Right cardiac atrium (tissue), 5 donors: ENCODE data around the gene CRCP. TPM values are rescaled to one million over a fixed set of nuclear protein-coding genes. Genes with fewer than 3 reads are reported as not detected.
"Not testable (repeated sequence)": the region's sequence is repeated elsewhere in the genome, so short reads cannot be mapped to it uniquely, and the experiment has no call there.

Experiments
- ATAC-seq, 2 donors: fragments of 200-7000 bp; cut with Tn5 transposase; one replicate each; pipeline versions ENCODE4 v1.8.0 to v1.9.1; 2020; ENCODE audit warnings: moderate library complexity in 2 of 2, mild to moderate bottlenecking in 1 of 2
- DNase-seq, 3 donors: peaks; one replicate each; pipeline ENCODE4 v3.0.0-alpha.2; 2020
- H3K27ac ChIP-seq: one replicate; pipeline ENCODE4 v1.5.1; 2013; ENCODE audit warnings: mild to moderate bottlenecking, low read length, control low read depth, moderate library complexity
- H3K27me3 ChIP-seq: one replicate; pipeline ENCODE4 v1.6.1; 2013; ENCODE audit not compliant: control insufficient read depth, insufficient read depth
- H3K4me1 ChIP-seq: one replicate; pipeline ENCODE4 v1.6.1; 2013; ENCODE audit warnings: low read length; ENCODE audit not compliant: control insufficient read depth, insufficient read depth
- H3K4me3 ChIP-seq: one replicate; pipeline ENCODE4 v1.5.1; 2013; ENCODE audit warnings: low read length, control low read depth
- H3K9me3 ChIP-seq: one replicate; pipeline ENCODE4 v1.6.1; 2013; ENCODE audit warnings: low read length; ENCODE audit not compliant: control insufficient read depth
- WGBS: extraction: QIAGEN DNeasy Blood & Tissue Kit; methylation state at CpG from one replicate; pipeline ENCODE4 v1.1.7; 2013; 5-methylcytosine and 5-hydroxymethylcytosine counted together
- intact Hi-C, 4 donors: fragments of 100-400 bp; cut with DNase I; formaldehyde crosslinking; loops; one replicate each; pipeline versions ENCODE4 v1.11.0 to v1.14.0; 2022 to 2023
- polyA plus RNA-seq: library from polyadenylated mRNA; stranded (reverse); fragments of 200-250 nt; gene quantifications from one replicate; pipeline ENCODE4 v1.2.3, GENCODE V29; 2013
- total RNA-seq, 4 donors: library from RNA; stranded (reverse); fragmentation: NEBNext Ultra II Directional; extraction: Animal tissue kit (Norgen Biotek cat#: 25700); gene quantifications; one replicate each; pipeline ENCODE4 v1.2.1, GENCODE V29; 2021
- donor health status: healthy with polysubstance abuse.
- donor health status: DM: no; HTN: yes; CAD: no.
- donor health status: DM: no; HTN: no; CAD: no.
- donor health status: DM: no; HTN: yes; CAD: no; lungs with severe emphysema.
- donor health status: DM: yes; HTN: yes; CAD: no.

CRCP gene
- total and polyA plus RNA-seq, 5 donors, result 18.7 to 31.5 (median 28.9) TPM

DNA sequence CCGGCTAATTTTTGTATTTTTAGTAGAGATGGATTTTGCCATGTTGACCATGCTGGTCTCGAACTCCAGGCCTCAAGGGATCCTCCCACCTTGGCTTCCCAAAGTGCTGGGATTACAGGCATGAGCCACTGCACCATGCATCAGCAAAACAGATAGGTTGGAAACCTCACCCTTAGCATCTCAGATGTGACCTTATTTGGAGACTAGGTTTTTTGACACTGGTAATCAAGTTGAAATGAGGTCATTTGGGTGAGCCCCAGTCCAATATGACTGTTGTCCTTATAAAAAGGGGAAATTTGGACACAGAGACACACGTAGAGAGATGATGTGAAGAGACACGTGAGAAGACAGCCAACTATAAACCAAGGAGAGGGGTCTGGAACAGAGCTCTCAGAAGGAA lies 48.0 kb downstream of the CRCP start:
- Histone ChIP-seq H3K27ac (no peak overlapping the region), H3K9me3 (no peaks in the 10 kb centered on the region), H3K27me3 (no peaks in the 10 kb centered on the region), H3K4me1 (no peaks in the 10 kb centered on the region), H3K4me3 (no peak overlapping the region)
- DNase-seq, result no peak
- intact Hi-C loops, result loop anchor here in 1 of 4 donors (10.0 kb wide), 1 partner anchor 102 kb away; no protein-coding TSS in a partner anchor
- no peak for ATAC-seq
- 68% methylated on average over 4 of the region's 4 CpGs for WGBS

DNA sequence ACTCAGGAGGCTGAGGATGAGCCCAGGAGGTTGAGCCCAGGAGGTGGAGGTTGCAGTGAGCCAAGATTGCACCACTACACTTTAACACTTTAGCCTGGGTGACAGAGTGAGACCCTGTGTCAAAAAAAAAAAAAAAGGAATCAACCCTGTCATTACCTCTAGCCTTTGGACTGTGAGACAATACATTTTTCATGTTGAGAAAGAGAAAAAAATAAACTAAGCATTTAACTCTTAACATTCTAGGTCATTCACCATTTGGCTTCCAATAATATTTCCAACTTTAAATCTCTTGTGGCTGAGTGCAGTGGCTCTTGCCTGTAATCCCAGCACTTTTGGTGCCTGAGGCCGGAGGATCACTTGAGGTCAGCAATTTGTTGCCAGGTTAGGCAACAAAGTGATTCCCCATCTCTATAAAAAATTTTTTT lies 48.6 kb downstream of the CRCP start:
- H3K27ac ChIP-seq, result no peak overlapping the region
- H3K27me3 ChIP-seq, result no peaks in the 10 kb centered on the region
- H3K4me3 ChIP-seq, result no peak overlapping the region
- DNase-seq (no peak), ATAC-seq (no peak)
- no peaks in the 10 kb centered on the region for H3K9me3 ChIP-seq
- no peaks in the 10 kb centered on the region for H3K4me1 ChIP-seq
- intact Hi-C loops, result loop anchor here in 1 of 4 donors (10.0 kb wide), 1 partner anchor 102 kb away; no protein-coding TSS in a partner anchor
- WGBS, result 85% methylated on average over 1 of the region's 1 CpG

DNA sequence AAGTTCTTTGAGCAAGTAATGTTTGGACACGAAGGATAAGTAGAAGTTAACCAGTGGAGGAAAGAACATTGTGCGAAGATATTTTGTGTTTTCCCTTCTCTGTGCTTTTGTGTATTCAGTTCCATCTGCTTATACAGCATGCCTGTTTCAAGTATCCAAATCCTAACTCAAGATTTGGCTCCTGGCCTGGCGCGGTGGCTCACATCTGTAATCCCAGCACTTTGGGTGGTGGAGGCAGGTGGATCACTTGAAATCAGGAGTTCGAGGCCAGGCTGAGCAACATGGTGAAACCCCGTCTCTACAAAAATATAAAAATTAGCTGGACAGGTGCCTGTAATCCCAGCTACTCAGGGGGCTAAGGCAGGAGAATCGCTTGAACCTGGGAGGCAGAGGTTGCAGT lies 49.7 kb downstream of the CRCP start:
- ATAC-seq (no peak), DNase-seq (no peak)
- intact Hi-C loops, result loop anchor here in 1 of 4 donors (10.0 kb wide), 1 partner anchor 100 kb away; no protein-coding TSS in a partner anchor
- Histone ChIP-seq H3K4me1 (no peaks in the 10 kb centered on the region), H3K27ac (no peak overlapping the region), H3K9me3 (no peaks in the 10 kb centered on the region), H3K27me3 (no peaks in the 10 kb centered on the region), H3K4me3 (no peak overlapping the region)
- WGBS, result 82% methylated on average over 7 of the region's 7 CpGs

DNA sequence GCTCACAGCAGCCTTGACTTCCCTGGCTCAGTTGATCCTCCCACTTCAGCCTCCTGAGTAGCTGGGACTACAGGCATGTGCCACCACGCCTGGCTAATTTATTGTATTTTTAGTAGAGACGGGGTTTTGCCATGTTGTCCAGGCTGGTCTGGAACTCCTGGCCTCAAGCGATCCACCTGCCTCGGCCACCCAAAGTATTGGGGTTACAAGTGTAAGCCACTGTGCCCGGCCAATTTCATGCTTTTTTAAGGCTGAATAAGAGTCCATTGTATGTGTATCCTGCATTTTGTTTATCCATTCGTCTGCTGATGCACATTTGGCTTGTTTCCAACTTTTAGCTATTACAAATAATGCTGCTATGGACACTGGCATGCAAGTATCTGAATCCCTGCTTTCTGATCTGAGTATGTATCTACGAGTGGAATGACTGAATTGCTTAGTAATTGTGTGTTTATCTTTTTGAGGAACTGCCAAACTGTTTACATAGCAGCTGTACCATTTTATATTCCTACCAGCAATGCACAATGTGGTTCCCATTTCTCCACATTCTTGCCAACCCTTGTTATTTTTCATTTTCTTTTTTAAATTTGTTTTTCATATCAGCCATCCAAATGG lies 53.2 kb downstream of the CRCP start:
- intact Hi-C loops, result loop anchor here in 1 of 4 donors (10.0 kb wide), 1 partner anchor 97 kb away; no protein-coding TSS in a partner anchor
- 63% methylated on average over 7 of the region's 7 CpGs for WGBS
- H3K4me3 ChIP-seq, result no peak overlapping the region
- DNase-seq (no peak), ATAC-seq (no peak)
- no peak overlapping the region for H3K27ac ChIP-seq
- H3K4me1 ChIP-seq, result peaks cover 5% of the 10 kb centered on the region
- no peaks in the 10 kb centered on the region for H3K27me3 ChIP-seq
- H3K9me3 ChIP-seq, result no peaks in the 10 kb centered on the region

DNA sequence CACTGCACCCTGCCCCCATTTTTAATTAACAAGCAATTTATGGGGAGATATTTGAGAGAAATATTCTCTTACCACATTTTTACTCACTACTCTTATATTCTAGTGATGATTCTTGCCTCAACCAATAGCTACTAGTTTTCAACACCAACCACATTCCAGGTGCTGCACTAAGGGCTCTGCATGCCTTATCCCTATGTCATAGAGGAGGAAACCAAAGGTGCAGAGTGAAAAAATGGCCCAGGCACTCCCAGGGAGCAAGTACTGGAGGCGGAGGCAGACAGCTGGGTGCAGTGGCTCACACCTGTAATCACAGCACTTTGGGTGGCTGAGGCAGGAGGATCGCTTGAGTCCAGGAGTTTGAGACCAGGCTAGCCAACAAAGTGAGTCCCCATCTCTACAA lies 55.0 kb downstream of the CRCP start:
- 97% methylated on average over 2 of the region's 2 CpGs for WGBS
- no peak for ATAC-seq
- no peak overlapping the region for H3K4me3 ChIP-seq
- no peaks in the 10 kb centered on the region for H3K27me3 ChIP-seq
- H3K4me1 ChIP-seq, result peaks cover 5% of the 10 kb centered on the region
- H3K27ac ChIP-seq, result no peak overlapping the region
- H3K9me3 ChIP-seq, result no peaks in the 10 kb centered on the region
- DNase-seq, result no peak
- intact Hi-C loops, result loop anchor here in 1 of 4 donors (10.0 kb wide), 1 partner anchor 95 kb away; no protein-coding TSS in a partner anchor

DNA sequence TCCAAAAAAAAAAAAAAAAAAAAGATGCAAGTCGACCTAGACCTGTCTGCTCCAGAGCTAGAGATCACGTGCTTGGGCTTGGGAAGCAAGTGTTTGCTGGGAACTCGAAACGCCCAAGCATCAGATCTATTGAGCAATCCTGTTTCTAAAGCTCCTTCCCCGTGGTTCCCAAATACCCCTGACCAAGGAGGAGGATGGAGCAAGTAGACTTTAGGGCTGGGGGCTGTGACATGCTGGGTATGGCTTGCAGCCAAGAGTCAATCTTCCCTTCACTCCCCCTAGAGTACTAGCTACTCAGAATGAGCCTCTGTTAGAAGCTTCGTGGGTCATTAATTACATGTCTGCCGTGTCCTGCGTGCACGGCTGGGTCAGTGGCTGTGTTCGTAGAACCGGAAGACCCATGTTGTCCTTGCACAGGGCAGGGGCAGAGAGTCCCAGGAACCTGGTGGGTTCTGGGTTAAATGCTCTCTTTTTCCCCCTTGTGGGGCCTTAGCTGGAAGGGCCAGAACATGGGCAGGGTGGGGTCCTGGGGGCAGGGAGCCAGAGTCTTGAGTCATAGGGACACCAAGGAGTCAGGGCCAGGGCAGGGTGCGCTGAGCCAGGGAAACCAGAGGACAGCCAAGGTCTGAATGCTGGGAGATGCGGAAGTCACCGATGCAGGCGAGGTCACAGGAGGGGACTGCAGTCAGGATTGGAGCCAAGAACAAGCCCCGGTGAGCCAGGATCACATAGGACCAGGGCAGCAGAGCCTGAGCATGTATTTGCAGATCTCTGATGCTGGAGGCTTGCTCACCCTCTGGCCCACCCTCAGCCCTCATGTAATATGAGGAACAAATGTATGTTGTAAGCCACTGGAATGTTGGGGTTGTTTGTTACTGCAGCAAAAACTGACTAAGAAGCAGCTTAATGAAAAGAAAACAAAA lies 55.9 kb downstream of the CRCP start:
- peak; percentile 91 to 95 (median 93) for DNase-seq
- intact Hi-C loops, result no loop called here
- Histone ChIP-seq H3K9me3 (no peaks in the 10 kb centered on the region), H3K27ac (peak overlapping the region; percentile 96), H3K4me3 (no peak overlapping the region), H3K4me1 (peaks cover 5% of the 10 kb centered on the region), H3K27me3 (no peaks in the 10 kb centered on the region)
- 38% methylated on average over 16 of the region's 16 CpGs for WGBS
- ATAC-seq, result peak; percentile 96 to 98

DNA sequence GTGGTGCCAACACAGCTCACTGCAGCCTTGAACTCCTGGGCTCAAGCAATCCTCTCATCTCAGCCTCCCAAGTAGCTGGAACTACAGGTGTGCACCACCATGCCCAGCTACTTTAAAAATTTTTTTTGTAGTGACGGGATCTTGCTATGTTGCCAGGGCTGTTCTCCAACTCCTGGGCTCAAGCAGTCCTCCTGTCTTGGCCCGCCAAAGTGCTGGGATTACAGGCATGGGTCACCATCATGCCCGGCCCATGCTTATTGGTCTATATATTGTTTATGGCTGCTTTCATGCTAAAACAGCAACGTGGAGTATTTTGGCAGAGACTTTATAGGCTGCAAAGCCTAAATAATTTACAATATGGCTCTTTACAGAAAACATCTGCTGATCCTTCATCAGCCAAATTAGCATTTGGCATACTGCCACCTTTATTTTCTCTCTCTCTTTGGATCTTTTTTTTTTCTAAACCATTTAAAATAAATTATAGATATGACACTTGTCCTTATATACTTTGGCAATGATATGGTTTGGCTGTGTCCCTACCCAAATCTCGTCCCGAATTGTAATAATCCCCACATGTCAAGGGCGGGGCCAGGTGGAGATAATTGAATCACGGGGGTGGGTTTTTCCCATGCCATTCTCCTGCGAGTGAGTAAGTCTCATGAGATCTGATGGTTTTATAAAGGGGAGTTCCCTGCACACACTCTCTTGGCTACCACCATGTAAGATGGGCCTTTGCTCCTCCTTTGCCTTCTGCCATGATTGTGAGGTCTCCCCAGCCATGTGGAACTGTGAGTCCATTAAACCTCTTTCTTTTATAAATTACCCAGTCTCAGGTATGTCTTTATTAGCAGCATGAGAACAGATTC lies 58.1 kb downstream of the CRCP start:
- DNase-seq, H3K4me1 ChIP-seq, ATAC-seq, H3K27ac ChIP-seq, H3K4me3 ChIP-seq, H3K27me3 ChIP-seq, H3K9me3 ChIP-seq, intact Hi-C loops: not testable (repeated sequence)
- WGBS, result 54% methylated on average over 9 of the region's 9 CpGs

DNA sequence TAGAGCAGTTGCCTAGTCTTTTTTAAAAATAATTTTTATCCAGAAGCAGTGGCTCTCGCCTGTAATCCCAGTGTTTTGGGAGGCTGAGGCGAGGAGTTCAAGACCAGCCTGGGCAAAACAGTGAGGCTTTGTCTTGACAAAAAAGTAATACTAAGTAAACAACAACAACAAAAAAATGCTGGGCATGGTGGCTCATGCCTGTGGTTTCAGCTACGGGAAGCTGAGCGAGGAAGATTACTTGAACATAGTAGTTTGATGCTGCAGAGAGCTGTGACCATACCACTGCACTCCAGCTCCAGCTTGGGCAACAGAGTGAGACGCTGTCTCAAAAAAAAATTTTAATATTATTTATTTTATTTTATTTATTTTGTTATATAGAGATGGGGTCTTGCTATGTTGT lies 59.2 kb downstream of the CRCP start:
- Histone ChIP-seq H3K27me3 (no peaks in the 10 kb centered on the region), H3K4me3 (no peak overlapping the region), H3K9me3 (no peaks in the 10 kb centered on the region), H3K4me1 (peaks cover 5% of the 10 kb centered on the region), H3K27ac (no peak overlapping the region)
- ATAC-seq (no peak), DNase-seq (no peak)
- intact Hi-C loops, result no loop called here
- WGBS, result 93% methylated on average over 5 of the region's 5 CpGs

DNA sequence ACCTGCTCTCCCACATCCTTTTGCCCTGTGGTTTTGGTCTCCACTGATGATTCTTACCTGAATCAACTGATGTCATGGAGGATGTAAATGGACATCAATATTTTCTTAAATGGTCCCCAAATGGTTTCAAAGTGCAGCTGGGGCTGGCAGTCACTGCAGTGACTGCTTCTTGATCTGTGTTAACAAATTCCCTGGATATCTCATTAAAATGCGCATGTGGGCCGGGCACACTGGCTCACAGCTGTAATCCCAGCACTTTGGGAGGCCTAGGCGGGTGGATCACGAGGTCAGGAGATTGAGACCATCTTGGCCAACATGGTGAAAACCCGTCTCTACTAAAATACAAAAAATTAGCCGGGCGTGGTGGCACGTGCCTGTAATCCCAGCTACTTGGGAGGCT lies 60.4 kb downstream of the CRCP start:
- intact Hi-C loops, ATAC-seq: not testable (repeated sequence)
- WGBS, result 91% methylated on average over 8 of the region's 8 CpGs

DNA sequence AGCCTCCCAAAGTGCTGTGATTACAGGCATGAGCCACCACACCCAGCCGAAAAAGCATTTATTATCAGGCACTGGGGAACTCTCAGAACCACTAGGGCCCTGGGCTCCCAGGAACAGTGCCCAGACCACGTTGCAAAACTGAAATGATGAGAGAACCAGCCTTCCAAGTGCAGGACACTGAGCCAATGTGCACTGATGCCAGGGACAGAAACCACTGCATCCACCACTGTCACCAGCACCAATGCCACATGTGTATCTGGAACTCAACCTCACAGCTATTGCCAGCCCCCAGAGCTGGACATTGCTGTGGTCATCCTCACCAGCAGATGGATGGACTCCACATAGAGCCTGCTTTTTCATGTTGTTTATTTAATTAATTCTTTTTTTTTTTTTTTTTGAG lies 62.3 kb downstream of the CRCP start:
- intact Hi-C loops, result no loop called here
- H3K4me3 ChIP-seq, result no peak overlapping the region
- H3K9me3 ChIP-seq, result no peaks in the 10 kb centered on the region
- WGBS, result 59% methylated on average over 2 of the region's 2 CpGs
- no peaks in the 10 kb centered on the region for H3K4me1 ChIP-seq
- H3K27me3 ChIP-seq, result no peaks in the 10 kb centered on the region
- DNase-seq (peak in 2 of 3 donors; percentile 51 to 52), ATAC-seq (peak in 1 of 2 donors; percentile 47)
- no peak overlapping the region for H3K27ac ChIP-seq

More for the DNA sequence above, 60.4 kb downstream of the CRCP start:
- not testable (repeated sequence) for H3K27me3 ChIP-seq, H3K4me1 ChIP-seq, H3K4me3 ChIP-seq, H3K9me3 ChIP-seq, H3K27ac ChIP-seq, DNase-seq
